Measurements from ENCODE around the gene KIF1A.
"Not testable (repeated sequence)": the region's sequence is repeated elsewhere in the genome, so short reads cannot be mapped to it uniquely, and the experiment has no call there.

The KIF1A gene

DNA sequence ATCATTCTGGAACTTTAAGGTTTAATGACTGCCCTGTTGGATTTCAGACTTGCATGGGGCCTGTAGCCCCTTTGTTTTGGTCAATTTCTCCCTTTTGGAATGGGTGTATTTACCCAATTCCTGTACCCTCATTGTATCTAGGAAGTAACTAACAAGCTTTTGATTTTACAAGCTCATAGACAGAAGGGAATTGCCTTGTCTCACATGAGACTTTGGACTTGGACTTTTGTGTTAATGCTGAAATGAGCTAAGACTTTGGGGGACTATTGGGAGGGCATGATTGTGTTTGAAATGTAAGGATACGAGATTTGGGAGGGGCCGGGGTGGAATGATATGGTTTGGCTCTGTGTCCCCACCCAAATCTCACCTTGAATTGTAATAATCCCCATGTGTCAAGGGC, 26.3 kb upstream of the KIF1A start:
- DNase-seq: not testable (repeated sequence)

GRCh38 chr2:240840435-240841060, 20.5 kb upstream of the KIF1A start:
- peak; percentile 28 for DNase-seq

DNA sequence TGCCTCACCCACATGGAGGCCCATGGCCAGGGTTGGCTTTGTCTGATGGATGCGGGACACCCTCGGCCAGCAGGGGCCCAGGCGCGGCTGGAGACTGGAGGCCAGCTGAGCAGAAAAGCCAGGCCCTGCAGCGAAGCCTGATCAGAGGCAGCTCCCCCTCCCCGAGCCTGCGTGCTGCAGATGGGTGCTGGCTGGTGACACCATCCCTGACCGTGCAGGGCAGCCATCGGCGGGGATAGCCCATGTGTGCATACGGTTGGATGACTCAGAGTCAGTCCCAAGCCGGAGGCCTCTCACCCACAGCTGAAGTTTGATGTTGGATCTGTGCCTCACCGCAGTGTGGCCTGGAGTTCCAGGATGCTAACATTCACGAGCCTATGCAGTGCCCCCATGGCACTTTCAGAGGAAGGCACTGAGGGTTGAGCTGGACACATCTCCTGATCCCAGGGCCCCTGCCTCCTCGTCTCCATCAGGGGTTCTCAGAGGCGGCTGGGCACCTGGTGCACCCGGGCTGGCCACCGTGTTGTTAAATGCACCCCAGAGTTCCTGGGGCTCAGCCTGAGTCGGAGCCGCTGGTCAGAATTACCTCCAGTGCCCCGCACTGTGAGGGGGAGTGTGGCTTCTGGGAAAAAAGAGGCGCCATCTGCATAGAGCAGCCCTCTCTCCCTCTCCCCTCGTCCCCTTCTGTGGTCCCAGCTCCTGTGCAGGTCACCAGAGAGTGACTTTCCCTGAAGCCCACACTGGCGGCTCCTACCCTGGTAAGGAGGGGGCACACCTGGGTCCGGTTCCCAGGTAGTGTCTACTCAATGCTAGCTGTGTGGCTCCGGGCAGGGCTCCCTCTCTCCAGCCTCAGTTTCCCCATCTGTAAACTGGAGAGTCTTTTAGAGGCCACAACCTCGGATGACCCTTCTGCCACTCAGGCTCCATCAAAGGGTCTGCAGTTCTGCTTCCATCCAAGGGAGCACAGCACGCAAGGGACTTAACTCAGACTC, 19.4 kb upstream of the KIF1A start:
- DNase-seq: no peak

DNA sequence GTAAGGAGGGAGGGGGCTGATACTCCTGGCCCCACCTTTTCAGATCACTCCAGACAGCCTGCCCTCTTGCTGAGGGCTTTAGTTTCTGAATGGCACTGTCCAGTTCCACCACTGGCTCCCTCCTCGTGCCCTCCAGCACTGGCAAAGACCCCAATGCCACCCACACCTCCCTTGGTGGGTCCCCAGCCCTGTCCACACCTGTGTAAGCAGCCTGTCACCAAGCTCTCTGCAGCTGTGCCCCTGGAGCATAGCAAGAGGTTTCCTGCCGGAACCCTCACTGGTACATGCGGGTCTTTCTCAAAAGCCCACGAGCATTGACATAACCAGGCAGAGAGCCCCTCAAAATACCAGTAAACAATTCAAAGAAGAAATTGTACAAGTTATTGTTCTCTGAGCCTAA, 17.6 kb upstream of the KIF1A start:
- no peak for DNase-seq

- no peak for DNase-seq
Measured at GRCh38 chr2:240836781-240837467, 16.9 kb upstream of the KIF1A start.

- DNase-seq: no peak
Measured at GRCh38 chr2:240835528-240835927, 15.5 kb upstream of the KIF1A start.

DNA sequence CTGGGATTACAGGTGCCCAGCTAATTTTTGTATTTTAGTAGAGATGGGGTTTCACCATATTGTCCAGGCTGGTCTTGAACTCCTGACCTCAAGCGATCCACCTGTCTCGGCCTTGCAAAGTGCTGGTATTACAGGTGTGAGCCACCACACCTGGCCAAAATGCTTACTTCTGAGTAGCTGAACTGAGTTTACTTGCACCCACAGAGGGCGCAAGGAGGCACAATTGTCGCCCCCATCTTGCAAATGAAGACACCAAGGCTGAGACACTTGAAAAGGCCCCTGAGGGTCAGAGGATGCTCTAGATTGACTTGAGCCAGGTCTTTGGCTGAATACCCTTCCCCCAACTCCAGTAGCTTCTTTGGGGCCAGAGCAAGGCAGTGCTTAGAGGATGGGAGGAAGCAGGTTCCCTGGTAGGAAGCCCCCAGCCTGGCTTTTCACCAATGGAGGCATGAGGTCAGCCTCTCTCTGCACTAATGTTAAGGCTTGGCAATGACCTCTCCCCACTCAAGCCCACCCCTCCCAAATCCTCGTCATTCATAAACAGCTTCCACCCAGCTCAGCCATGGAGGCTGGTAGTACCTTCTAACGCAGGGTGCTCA, 14.5 kb upstream of the KIF1A start:
- DNase-seq: no peak

DNA sequence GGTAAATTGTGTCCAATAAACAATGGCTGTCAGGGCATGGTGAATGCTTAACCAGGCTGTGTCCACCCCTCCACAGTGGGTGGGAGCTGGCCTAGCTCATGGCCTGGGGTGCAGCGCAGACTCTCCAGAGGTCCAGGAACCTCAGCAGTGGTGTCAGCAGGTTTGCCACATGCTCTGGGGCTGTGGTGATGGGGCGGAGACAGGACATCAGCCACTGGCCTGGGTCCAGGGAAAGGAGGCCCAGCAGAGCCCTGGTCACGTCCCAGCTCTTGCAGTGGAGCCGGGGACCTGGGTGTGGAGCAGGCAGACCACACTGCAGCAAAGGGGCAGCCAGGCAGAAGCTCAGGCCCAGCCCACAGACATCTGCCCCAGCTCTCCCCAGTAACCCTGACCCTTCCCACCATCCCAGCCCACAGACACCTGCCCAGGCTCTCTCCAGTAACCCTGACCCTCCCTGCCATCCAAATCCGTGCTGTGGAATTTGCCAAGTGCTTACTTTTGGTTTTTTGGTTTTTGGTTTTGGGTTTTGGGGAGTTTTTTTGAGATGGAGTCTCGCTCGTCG, 13.8 kb upstream of the KIF1A start:
- DNase-seq: no peak

DNA sequence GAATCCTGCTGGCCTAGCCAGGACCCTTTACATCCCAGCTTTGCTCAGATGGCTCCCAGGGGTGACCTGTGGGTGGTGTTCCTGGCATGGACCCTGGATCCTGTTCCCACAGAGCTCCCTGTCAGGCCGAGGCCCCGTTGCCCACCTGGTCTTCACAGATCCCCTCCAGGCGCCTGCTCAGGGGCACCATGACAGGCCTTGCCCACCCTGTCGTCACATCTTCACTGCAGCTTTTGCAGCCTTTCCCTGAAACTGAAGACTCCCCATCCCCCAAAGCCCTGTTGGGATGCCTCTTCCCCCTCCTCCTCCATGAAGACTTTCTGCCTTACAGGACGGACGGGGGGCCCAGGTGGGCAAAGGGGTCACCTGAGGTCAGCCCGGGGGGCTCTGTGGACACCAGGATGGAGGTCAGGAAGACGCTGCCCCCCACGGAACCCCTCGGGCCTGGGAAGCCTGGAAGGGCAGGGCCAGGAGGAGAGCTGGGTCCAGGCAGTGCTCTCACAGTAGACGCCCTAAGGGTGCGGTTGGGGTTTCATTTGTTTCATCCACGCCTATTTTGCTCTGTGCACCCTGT, 13.0 kb upstream of the KIF1A start:
- DNase-seq: no peak

- DNase-seq: peak; percentile 84
Measured at GRCh38 chr2:240832205-240832727, 12.2 kb upstream of the KIF1A start.

DNA sequence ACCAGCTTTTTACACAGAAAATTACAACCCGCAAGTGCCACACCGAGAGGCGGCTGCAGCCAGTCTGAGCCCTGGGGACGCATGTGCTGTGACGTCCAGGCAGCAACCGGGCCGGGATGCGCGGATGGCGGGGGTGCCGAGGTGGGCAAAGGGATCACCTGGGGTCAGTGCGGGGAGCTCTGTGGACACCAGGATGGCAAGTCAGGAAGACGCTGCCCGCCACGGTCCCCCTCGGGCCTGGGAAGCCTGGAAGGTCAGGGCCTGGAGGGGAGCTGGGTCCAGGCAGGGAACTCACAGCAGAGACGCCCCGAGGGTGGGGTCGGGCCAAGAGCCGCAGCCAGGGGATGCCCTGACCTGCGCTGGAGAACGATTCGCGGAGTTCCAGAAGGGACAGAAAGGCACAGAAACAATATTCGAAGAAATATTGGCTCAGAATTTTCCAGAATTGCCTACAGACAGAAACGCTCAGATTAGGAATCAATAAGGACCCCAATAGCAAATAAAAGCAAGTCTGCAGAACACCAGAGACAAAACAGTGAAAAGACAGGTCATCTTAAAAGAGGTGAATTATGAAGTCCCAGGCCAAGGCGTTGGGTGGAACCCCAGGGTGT, 11.7 kb upstream of the KIF1A start:
- DNase-seq: no peak

DNA sequence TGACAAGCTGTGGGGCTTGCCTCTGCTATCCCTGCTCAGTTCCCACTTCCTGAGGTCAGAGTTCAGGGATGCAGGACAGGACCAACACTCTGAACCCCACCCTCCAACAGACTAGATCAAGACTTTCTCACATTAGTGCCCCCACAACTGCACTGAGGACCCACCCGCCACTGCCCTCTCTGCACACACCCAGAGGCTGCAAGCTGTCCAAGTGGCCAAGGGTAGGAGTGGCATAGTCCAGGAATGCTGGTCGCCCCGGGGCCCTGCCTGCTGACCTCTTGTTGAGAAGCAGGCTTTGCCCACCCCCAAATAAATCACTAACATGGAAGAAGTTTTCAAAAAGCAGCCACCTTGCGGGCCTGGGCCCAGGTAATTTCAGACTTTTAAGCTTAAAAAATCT, 5.5 kb upstream of the KIF1A start:
- no peak for DNase-seq

DNA sequence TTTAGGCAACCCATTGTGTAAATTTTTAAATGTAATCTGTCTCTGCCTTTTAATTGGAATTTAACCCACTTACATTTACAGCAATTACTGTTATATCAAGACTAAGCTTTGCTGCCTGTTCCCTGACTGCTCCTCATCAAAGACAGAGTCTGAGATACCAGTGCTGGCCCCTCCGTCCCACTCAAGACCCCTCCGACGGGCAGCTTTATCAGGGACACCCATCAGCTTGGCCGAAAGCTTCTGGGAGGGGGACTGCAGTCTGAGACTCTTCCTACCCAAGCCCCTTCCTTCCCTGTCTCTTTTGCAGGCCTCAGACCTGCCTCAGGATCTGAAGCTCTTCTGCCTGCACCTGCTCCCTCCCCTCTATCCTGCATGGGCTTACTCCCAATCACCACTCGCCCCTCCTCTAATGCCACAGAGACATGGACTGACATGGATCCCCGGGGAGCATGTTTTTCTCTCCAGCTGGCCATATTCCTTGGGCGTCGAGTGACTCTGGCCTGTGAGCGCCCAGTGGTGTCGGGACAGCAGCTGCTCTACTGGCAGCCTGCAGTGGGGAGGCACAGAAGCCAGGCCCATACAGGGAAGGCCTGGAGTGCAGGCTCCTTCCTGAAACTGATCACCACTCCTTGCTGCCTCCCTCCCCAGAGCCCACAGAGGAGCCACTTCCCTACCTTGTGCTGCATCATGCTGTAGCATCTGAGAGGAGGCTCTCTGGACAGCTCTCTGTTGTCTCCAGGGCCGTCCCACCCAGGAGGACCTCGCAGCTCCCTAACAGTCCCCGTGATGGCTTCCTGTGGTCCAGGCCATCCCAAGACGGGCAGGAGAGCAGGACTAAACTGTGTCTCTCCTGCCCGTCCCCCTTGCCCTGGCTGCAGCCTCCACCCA, 3.7 kb upstream of the KIF1A start:
- DNase-seq: no peak

DNA sequence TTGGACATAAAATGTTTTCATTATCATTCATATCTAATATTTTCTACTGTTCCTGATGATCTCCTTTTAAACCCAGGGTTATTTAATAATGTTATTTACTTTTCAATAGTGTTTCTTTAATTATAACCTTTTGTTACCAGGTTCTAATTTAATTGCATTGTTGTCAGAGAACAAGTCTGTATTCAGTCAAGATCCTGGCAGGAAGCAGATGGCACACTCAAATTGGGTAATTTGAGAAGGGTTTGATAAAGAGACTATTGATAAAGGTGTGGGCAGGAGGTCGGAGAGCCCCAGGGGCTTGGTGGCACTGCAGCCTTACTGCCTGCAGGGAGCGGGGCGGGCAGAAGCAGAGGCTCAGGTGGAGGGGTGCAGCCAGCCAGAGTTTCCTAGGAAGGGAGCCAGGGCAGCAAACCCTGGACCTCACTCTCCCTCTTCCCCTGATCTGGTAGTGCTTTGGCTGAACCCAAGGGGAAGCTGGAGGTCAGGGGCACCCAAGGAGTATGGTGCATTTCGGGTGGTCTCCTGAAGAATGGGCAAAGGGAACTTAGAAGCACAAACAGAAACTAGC, 2.3 kb upstream of the KIF1A start:
- DNase-seq: no peak

GRCh38 chr2:240821429-240821778, 1.4 kb upstream of the KIF1A start:
- DNase-seq: no peak

DNA sequence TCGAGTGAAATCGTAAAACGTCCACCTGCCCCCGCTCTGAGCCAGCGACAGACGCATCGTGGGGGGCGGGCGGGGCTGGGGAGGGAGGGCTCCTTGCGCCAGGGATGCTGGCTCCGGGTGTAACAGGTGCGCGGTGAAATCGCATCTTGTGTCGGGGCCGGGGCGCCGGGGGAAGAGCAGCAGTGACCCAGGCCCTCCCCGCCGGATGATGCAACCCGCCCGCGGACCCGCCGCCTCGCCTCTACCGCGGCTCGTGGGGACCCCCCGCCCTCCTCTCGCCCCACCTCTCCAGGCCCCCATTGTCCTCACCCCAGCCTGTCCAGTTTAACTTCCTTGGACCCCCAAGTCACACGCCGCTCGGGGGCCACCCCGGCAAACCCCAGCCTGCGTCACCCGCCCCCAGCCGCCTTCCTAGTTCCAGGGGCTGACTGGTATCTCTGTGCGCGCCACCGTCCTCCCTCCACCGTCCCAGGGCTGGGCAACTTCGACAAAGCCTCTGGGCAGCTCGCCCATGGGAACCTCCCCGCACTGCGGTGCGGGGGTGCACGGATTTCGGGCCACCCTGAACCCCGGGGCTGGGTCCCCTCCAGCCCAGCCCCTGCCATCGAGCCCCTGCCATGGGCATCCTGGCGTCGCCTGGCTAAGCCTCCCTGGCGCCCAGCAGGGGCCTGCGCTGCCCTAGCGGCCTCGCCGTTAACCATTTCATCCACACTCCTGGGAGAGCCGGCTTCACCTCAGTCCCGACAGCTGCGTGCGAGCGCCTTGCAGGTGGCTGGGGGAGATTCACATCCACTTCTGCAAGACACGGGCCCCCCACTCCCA, 799 bp upstream of the KIF1A start:
- DNase-seq: no peak

DNA sequence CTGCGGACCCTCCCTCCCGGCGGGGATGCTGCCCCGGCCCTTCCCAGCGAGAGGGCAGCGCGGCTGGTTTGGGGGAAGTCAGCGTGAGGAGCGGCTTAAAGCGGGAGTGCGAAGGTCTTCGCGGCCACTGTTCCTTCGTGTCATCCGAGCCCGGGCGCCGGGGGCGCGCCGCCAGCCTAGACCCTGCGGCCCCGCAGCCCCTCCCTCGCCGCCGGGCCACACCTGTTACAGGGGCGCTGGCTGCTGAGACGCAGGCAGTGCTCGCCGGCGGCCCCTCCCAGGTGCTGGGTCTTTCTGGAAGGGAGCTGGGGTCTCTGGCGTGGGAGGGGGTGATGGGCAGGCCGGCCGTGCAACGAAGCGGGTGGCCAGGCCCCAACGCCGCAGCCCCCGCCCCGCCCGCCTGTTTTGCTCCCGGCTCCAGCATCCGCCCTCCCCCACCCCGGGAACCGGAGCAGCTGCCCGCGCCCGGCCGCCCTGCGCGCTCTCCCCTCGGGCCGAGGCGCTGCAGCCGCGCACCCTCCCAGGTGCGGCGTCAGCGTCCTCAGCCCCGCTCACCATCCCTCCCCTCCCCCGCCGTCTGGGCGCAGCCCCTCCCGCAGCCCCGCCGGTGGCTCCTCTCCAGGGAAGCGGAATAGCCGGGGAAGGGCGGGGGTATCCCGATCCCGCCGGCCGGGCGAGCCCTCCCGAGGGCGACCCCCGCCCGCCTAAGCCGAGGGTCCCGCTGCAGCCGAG, 727 bp downstream of the KIF1A start:
- DNase-seq: no peak

- no peak for DNase-seq
Measured at GRCh38 chr2:240818293-240819125, 1.5 kb downstream of the KIF1A start.
